ENCODE results near the gene COL6A5.
A peak's percentile ranks its signal among the peaks of the same experiment; 100 is the strongest.

Gene COL6A5

DNA sequence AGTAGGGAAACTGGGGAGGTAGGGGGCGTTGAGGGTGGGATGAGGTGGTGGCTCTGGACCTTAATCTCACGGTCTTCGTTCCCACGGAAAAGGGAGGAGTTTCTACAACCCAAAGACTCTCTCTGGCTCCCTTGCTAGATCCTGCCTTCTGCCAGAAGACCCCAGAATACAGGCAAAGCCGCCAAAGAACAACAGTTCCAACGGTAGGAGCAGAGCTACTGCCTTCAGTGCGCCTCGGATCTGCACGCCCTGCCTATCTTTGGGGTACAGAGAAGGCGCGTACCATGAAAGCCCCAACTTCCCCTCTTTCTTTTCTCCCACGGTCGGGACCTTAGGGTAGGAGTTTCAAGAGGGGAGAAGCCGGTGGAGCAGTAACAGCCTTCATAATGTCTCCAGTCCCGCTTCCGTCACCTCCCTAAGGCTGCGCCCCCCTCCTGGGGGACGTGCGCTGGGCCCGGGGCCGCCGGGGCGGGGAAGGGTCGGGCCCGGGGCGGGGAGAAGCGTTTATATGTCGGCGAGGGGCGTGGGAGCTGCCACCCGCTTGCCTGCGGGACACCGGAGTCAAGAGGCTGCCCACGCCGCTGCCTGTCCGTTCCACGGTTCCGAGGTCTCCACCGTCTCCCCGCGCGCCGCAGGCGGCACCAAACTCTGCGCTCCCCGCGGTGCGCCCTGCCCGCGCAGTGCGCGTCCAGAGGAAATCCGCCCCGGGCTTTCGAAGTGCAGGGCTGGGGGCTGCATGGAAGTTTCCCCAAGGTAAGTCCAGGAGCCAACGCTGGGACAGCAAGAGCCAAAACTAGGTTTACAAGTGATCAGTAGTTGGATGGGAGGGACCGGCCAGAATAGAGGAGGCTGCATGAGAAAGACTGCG lies 171.4 kb downstream of the COL6A5 start, which contains the start of gene COL6A6:
TSS of gene COL6A6 (plus strand) at position 533 of the 868 bp plus-strand sequence. CDS start 43,188 bp downstream, outside the sequence.
- in situ Hi-C loops (cut with HindIII; ENCODE audit: low sequenced_read_pairs), result no loop called here
- TF ChIP-seq, protein P1, sequence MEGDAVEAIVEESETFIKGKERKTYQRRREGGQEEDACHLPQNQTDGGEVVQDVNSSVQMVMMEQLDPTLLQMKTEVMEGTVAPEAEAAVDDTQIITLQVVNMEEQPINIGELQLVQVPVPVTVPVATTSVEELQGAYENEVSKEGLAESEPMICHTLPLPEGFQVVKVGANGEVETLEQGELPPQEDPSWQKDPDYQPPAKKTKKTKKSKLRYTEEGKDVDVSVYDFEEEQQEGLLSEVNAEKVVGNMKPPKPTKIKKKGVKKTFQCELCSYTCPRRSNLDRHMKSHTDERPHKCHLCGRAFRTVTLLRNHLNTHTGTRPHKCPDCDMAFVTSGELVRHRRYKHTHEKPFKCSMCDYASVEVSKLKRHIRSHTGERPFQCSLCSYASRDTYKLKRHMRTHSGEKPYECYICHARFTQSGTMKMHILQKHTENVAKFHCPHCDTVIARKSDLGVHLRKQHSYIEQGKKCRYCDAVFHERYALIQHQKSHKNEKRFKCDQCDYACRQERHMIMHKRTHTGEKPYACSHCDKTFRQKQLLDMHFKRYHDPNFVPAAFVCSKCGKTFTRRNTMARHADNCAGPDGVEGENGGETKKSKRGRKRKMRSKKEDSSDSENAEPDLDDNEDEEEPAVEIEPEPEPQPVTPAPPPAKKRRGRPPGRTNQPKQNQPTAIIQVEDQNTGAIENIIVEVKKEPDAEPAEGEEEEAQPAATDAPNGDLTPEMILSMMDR (IDR thresholded peaks at IDR 0.05; ENCODE audit: low read depth, low read length, missing control alignments), result no peak
- H3K4me3 ChIP-seq (ENCODE audit: low read depth, low read length), result peak within 1 kb of the TSS; percentile 46
- DNase-seq (ENCODE audit: low read depth), result no peak

DNA sequence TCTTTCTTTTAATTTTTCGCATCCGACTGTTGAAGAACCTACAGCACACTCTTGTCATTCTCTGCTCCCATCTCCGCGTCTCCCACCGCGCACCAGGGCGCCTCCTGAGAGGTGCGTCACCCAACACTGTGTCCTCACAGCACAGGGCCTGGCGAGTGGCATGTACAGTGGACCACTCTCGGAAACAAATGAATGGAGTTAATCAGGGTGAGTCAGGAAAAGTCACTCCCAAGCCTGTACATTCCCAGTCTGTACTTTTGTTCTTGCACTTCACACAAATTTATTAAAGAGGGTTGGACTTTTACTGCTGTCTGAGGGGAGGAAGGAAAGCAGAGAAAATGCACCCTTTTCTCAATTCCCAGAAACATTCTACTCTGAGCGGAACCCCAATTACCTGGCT lies 172.1 kb downstream of the COL6A5 start:
- H3K4me3 ChIP-seq (ENCODE audit: low read depth, low read length), result peak overlapping the region; percentile 46
- in situ Hi-C loops (cut with HindIII; ENCODE audit: low sequenced_read_pairs), result no loop called here
- TF ChIP-seq, protein P1 (IDR thresholded peaks at IDR 0.05; ENCODE audit: low read depth, low read length, missing control alignments), result no peak
- no peak for DNase-seq (ENCODE audit: low read depth)

DNA sequence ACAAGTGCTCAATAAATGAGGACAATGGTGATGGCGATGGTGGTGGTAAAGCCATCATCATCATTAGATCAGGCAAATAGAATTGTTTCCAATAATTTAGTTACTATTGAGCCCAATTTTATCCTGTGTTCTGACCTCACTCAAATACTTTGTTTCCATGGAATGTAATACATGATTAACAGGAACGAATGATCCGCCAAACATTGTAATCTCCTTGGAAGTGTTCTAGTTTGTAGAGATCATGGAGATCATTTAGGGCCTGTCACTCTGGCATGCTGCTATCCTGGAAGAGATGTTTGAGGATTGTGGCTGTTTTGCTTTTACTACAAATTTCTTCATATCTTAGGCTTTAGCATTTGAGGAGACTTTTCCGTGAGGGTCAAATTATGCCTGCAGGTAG lies 174.3 kb downstream of the COL6A5 start:
- in situ Hi-C loops (cut with HindIII; ENCODE audit: low sequenced_read_pairs), result no loop called here
- no peak overlapping the region for H3K4me3 ChIP-seq (ENCODE audit: low read depth, low read length)
- DNase-seq (ENCODE audit: low read depth), result no peak
- TF ChIP-seq, protein P1 (IDR thresholded peaks at IDR 0.05; ENCODE audit: low read depth, low read length, missing control alignments), result no peak

DNA sequence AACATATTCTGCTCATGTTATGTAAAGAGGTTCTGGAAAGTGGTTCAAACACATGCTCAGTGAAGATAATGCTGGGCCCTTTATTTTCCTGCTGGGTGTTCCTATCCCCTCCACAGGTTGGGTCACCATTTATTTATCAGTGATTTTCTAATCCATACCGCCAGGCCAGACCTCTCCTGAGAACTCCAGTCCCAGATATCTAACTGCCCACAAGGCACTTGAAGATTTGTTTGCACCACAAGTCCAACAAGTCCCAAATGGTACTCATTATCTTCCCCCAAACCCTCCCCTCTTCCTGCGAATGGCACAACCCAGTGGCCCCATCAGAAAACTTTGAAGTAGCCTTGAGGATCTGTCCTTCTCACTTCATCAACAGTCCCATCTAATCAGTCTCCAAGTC lies 176.9 kb downstream of the COL6A5 start:
- DNase-seq (ENCODE audit: low read depth), result no peak
- in situ Hi-C loops (cut with HindIII; ENCODE audit: low sequenced_read_pairs), result no loop called here
- no peak overlapping the region for H3K4me3 ChIP-seq (ENCODE audit: low read depth, low read length)
- TF ChIP-seq, protein P1 (IDR thresholded peaks at IDR 0.05; ENCODE audit: low read depth, low read length, missing control alignments), result no peak

DNA sequence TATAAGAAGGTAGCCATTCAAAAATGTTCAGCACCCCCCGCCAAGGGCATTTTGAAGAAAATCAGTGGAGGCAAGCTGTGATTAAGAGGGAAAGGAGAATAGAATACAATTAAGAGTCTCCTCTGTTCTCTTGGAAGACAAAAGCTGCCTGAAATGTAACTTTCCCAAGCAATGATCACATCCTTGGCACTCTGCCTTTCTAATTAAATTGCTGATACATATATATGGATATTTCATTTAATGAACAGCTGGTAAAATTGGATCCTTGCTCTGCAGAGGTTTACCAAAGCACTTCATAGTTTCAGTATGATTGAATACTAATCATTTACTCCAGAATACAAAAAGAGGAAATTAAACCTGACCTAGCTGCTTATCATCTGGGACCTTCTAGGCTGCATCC lies 182.0 kb downstream of the COL6A5 start:
- TF ChIP-seq, protein P1 (IDR thresholded peaks at IDR 0.05; ENCODE audit: low read depth, low read length, missing control alignments), result no peak
- no peak overlapping the region for H3K4me3 ChIP-seq (ENCODE audit: low read depth, low read length)
- no peak for DNase-seq (ENCODE audit: low read depth)
- in situ Hi-C loops (cut with HindIII; ENCODE audit: low sequenced_read_pairs), result no loop called here

DNA sequence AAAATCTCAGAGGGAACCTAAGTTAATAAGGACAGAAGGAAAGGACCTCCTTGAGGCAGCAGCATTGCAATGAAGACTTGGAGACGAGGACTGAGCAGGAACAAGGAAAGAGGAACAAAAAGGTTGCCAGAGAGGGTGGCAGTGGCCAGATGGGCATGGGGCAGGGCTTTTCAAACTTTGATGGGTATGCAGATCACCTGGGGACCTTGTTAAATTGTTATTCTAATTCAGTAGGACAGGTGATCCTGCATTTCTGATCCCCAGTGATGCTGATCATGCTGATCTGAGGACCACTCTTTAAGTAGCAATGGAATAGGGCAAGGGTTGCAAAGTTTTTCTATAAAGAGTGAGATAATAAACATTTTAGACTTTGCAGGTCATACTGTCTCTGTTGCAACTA lies 182.6 kb downstream of the COL6A5 start:
- DNase-seq (ENCODE audit: low read depth), result no peak
- in situ Hi-C loops (cut with HindIII; ENCODE audit: low sequenced_read_pairs), result no loop called here
- TF ChIP-seq, protein P1 (IDR thresholded peaks at IDR 0.05; ENCODE audit: low read depth, low read length, missing control alignments), result no peak
- H3K4me3 ChIP-seq (ENCODE audit: low read depth, low read length), result no peak overlapping the region
